ENCODE data around the gene PSMD4. TPM values are rescaled to one million over a fixed set of nuclear protein-coding genes. Genes with fewer than 3 reads are reported as not detected.

PSMD4 gene
- 112 and 120 TPM in 2 replicates for total RNA-seq

GRCh38 chr1:151254217-151255213, at the start of gene PSMD4:
TSS of gene PSMD4 (plus strand) at chr1:151254734. CDS start at chr1:151254783, 49 bp downstream.

GRCh38 chr1:151281969-151282882, 27.7 kb downstream of the PSMD4 start, which contains the start of gene ZNF687:
TSS of gene ZNF687 (plus strand) at chr1:151282299. CDS start at chr1:151286292, 3,993 bp downstream.

Small RNA genes lying within 50 kb of the gene (small RNA-seq; reads per million reads assigned to genes)
- gene RN7SL444P: not detected

Other genes starting within 250 kb of the PSMD4 start
- 14.0 and 18.5 TPM in 2 replicates for gene MINDY1, start 247.8 kb upstream of the PSMD4 start, total RNA-seq
- 12.3 and 12.6 TPM in 2 replicates for gene PRUNE1, start 246.3 kb upstream of the PSMD4 start, total RNA-seq
- gene BNIPL, start 218.1 kb upstream of the PSMD4 start, total RNA-seq: 0.32 and 0.52 TPM in 2 replicates
- 3.0 and 3.7 TPM in 2 replicates for gene C1orf56, start 207.0 kb upstream of the PSMD4 start, total RNA-seq
- gene CDC42SE1, start 195.1 kb upstream of the PSMD4 start, total RNA-seq: 41.3 and 48.5 TPM in 2 replicates
- 3.4 and 3.9 TPM in 2 replicates for gene MLLT11, start 194.3 kb upstream of the PSMD4 start, total RNA-seq
- 22.0 and 22.9 TPM in 2 replicates for gene GABPB2, start 184.0 kb upstream of the PSMD4 start, total RNA-seq
- gene SEMA6C, start 108.1 kb upstream of the PSMD4 start, total RNA-seq: 1.3 and 1.4 TPM in 2 replicates
- gene TNFAIP8L2, start 98.1 kb upstream of the PSMD4 start, total RNA-seq: not detected in 2 replicates
- gene LYSMD1, start 88.8 kb upstream of the PSMD4 start, total RNA-seq: 7.4 and 9.0 TPM in 2 replicates
- gene SCNM1, start 88.6 kb upstream of the PSMD4 start, total RNA-seq: 26.9 and 37.2 TPM in 2 replicates
- 0.32 and 0.52 TPM in 2 replicates for gene TMOD4, start 78.8 kb upstream of the PSMD4 start, total RNA-seq
- gene VPS72, start 64.5 kb upstream of the PSMD4 start, total RNA-seq: 32.5 and 34.6 TPM in 2 replicates
- 78.0 and 88.6 TPM in 2 replicates for gene PIP5K1A, start 56.2 kb upstream of the PSMD4 start, total RNA-seq
- 12.9 and 14.1 TPM in 2 replicates for gene ZNF687, start 27.6 kb downstream of the PSMD4 start, total RNA-seq
- 43.9 and 44.8 TPM in 2 replicates for gene PI4KB, start 72.7 kb downstream of the PSMD4 start, total RNA-seq
- gene RFX5, start 92.5 kb downstream of the PSMD4 start, total RNA-seq: 30.2 and 34.6 TPM in 2 replicates
- 89.0 and 90.6 TPM in 2 replicates for gene SELENBP1, start 118.0 kb downstream of the PSMD4 start, total RNA-seq
- gene PSMB4, start 144.8 kb downstream of the PSMD4 start, total RNA-seq: 290 and 352 TPM in 2 replicates
- gene POGZ, start 204.8 kb downstream of the PSMD4 start, total RNA-seq: 34.9 and 36.8 TPM in 2 replicates